HPDE6-E6E7 (cell line): ENCODE measurements around the gene RRAGB.
"Not testable (repeated sequence)": the region's sequence is repeated elsewhere in the genome, so short reads cannot be mapped to it uniquely, and the experiment has no call there.

ENCODE experiments used
- DNase-seq: peaks from one replicate; pipeline ENCODE4 v3.0.0; 2011; ENCODE audit warnings: missing footprints; ENCODE audit errors: extremely low spot score

Gene RRAGB

DNA sequence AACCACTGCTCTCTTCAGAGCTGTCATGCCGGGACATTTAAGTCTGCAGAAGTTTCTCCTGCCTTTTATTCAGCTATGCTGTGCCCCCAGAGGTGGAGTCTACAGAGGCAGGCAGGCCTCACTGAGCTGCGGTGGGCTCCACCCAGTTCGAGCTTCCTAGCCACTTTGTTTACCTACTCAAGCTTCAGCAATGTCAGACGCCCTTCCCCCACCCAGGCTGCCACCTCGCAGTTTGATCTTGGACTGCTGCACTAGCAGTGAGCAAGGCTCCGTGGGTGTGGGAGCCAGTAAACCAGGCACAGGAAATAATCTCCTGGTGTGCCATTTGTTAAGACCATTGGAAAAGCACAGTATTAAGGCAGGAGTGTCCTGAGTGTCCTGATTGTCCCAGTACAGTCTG, 56.9 kb downstream of the RRAGB start:
- not testable (repeated sequence) for DNase-seq

DNA sequence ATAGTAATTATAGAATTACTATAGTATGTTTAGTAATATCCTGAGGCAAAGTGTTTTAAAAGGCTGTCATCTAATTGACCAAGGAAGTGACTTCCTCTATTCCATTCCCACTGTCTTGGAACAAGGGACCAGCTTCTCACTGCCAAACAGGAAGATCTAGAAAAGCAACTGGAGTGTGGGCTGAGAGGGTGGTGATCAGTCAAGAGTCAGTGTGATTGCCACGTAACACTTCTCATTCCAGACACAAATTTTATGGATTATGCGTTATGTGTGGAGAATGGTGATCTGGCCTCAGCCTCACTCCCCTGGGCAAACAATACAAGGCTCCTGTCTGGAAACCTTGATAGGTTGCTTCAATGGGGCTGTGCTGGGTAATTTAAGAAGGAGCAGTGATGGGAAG, 60.0 kb downstream of the RRAGB start:
- DNase-seq, result no peak

DNA sequence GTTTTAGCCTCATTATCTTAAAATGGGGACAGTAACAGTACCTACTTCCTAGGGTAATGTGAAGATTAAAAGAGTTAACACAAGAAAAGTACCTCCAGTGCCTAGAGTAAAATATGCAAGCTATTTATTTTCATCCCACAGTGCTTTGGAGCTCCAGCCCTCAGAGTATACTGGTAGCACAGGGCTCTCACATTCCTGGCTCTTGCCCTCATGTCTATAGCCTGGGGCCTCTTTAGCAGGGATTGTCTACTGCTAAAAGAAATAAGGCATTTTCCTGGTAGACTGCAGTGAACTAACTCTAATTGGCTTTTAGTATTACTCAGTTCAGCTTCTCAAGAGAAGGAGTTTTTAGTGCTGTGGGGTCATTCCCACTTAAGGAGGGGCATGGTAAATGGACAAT, 60.8 kb downstream of the RRAGB start:
- DNase-seq, result no peak

DNA sequence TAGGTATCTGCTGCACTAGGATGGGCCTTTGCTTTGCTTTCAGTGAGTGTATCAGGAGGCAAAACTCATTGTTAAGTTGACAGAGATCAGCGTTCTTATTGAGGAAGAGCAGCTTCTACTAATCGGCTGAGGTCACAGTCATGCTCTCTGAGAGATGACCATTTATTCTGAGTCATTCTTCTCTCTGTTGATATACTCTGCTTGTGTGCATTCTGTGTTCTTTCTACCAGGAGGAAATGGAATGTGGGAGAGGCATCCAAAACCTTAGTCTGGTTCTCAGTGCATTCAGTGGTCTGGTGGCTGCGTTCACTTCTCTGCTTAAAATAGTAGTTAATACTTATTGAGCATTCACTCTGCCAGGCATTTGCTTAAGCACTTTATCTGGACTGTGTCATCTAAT, 66.2 kb downstream of the RRAGB start:
- no peak for DNase-seq

DNA sequence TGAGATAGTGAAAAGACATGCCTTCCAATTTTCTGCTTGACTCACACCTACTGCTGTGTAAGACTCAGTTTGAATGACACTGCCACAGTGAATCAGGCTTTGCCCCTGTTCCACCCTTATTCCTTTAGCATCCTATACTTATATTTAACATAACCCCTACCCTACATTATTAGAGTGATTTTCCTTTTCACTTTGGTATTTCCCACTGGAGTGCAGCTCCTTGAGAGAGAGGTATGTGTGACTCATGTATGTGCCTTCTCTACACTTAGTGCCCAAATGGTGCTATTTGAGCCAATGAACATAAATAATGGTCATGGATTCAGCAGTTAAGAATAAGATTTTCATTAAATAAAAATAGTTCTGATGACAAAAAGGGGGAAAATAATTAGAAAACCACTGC, 69.5 kb downstream of the RRAGB start:
- DNase-seq, result no peak

DNA sequence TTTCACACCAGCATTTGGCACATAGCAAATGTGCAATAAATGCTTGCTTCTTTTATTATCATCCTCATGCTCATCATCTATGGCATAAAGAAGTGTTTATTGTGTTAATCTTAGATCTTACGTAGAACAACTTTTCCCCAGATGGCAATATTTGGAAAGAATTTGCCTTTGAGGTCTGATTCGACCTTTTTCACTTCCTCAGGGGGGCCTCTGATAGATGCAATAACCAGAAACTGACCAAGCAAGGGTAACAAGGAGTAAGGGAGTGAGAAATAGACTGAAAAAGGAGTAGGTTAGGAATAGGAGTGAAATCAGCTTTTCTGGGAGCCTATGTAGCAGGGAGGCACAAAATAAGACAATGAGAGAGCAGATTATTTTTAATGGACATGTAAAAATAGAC, 70.2 kb downstream of the RRAGB start:
- DNase-seq, result no peak

DNA sequence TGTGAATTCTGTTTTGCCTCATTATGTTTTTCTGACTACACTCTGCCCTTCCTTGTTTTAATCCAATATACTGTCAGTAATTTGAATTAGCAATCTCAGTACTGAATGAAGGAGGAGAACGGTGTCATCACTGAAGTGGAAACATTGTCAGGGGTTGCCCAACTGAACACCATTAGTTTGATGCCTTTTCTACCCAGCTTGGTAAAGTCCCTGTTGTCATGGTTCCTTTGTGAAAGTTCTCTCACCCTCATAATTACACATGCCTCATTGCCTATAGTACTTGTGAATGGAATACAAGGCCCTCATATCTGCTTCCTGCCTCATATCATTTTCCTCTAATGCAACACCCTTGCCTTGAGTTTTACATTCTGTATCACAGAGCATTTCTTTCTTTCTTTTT, 76.9 kb downstream of the RRAGB start:
- DNase-seq, result no peak

DNA sequence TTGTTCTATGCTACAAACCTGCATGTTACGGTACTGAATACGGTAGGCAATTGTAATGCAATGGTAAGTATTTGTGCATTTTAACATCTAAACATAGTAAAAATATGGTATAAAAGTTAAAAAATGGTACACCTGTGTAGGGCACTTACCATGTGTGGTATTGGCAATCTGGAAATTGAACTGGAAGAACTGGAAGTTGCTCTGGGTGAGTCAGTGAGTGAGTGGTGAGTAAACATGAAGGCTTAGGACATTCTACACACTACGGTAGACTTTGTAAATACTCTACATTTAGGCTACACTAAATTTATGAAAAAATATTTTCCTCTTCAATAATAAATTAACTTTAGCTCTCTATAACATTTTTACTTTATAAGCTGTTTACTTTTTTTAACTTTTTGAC, 78.9 kb downstream of the RRAGB start:
- no peak for DNase-seq

DNA sequence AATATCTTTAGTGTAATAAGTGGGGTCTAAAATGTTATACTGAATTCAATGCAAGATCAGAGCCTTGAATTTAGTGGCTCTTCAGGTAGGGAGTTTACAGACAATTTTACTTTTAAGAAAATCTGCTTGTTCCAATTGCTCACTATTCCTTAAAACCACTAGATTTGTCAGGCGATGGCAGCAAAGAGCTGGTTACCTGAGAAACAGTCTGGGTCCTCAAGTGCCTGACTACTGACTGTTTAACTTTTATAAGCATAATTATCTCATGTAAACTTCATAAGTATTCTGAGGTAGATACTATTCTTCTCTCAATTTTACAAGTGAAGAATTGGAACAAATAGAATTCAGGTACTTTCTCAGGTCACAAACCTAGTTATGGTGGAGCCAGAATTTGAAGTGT, 84.3 kb downstream of the RRAGB start:
- DNase-seq, result no peak
